Activated CD4-positive, alpha-beta T cell treated with anti-CD3 and anti-CD28 coated beads, Interleukin-2, amount 10 ng/mL, durations not matched to agents 7 days and 5 days (primary cell): ENCODE results near the gene RPS24. TPM values are rescaled to one million over a fixed set of nuclear protein-coding genes. Genes with fewer than 3 reads are reported as not detected.
"Not testable (repeated sequence)": the region's sequence is repeated elsewhere in the genome, so short reads cannot be mapped to it uniquely, and the experiment has no call there.

ENCODE experiments used
- CTCF ChIA-PET: fragments of 350-600 bp; sonication (Branson Sonifier 250); formaldehyde crosslinking; loops from one replicate; lab custom pipeline; 2021; ENCODE audit warnings: antibody characterized with exemption; lab: Charles Lee
- POLR2A ChIA-PET: fragments of 350-600 bp; sonication (Branson Sonifier 250); formaldehyde crosslinking; loops from one replicate; lab custom pipeline; 2021; ENCODE audit warnings: antibody characterized with exemption; lab: Charles Lee
- DNase-seq: peaks from one replicate; pipeline ENCODE4 v3.0.0-alpha.2; 2020
- H3K27ac Mint-ChIP-seq: one replicate; pipeline ENCODE4 v1.8.0; 2021; ENCODE audit warnings: mild to moderate bottlenecking, moderate library complexity, mixed read lengths
- H3K27me3 Mint-ChIP-seq: one replicate; pipeline ENCODE4 v1.8.0; 2021; ENCODE audit warnings: mixed read lengths
- H3K36me3 Mint-ChIP-seq: one replicate; pipeline ENCODE4 v1.8.0; 2021; ENCODE audit warnings: low read depth, mixed read lengths
- H3K4me1 Mint-ChIP-seq: one replicate; pipeline ENCODE4 v1.8.0; 2021; ENCODE audit warnings: mixed read lengths
- H3K4me3 Mint-ChIP-seq: one replicate; pipeline ENCODE4 v1.8.0; 2021; ENCODE audit warnings: mild to moderate bottlenecking, moderate library complexity, mixed read lengths
- H3K9me3 Mint-ChIP-seq: one replicate; pipeline ENCODE4 v1.8.0; 2021; ENCODE audit warnings: mixed read lengths
- total RNA-seq, 2 experiments: library from RNA; stranded (reverse); gene quantifications; one replicate each; pipeline ENCODE4 v1.2.3, GENCODE V29; 2021

The RPS24 gene
- total RNA-seq, 2 experiments from 2014 or later = 1,565 to 2,086 TPM

GRCh38 chr10:78066012-78066411, 32.3 kb downstream of the RPS24 start:
- no peak overlapping the region for H3K27ac Mint-ChIP-seq
- DNase-seq = no peak
- H3K4me3 Mint-ChIP-seq = no peak overlapping the region
- ChIA-PET POLR2A (no interaction called here), CTCF (no interaction called here)
- H3K9me3 Mint-ChIP-seq = no peaks in the 10 kb centered on the region
- no peaks in the 10 kb centered on the region for H3K27me3 Mint-ChIP-seq
- no peaks in the 10 kb centered on the region for H3K36me3 Mint-ChIP-seq
- H3K4me1 Mint-ChIP-seq = peaks cover 23% of the 10 kb centered on the region

DNA sequence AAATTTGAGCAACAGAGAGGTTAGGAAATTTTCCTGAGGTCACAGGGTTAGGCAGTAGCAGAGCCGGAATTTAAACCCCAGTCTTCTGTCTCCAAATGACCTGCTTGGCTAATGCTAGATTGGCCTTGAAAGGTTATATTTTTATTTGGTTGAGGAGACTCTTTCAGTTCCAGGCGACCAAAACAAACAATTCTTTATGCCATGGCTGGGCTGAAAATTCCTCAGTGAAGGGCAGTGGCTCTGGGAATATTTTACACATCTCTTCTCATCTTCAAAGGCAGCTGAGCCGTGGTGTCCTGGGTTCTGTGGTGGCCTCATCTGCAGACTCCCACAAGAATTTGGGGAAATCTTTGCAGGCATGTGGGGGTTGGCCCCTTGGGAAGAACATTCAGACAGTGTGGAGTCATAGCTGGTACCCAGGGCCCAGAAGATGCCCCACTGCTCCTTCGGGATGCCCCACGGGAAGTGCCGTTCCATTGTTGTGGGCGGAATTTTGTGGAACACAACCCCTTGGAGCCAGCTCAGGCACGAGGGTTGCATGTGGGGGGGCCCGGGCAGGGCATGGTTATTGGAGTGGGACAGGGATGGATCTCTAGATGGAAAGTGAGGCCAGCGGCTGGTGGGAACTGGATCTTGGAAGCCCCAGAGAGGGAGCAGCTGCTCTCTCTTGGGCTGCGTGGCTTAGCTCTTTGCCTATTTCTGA, 33.2 kb downstream of the RPS24 start:
- no peak for DNase-seq
- H3K9me3 Mint-ChIP-seq = no peaks in the 10 kb centered on the region
- peaks cover 15% of the 10 kb centered on the region for H3K4me1 Mint-ChIP-seq
- H3K27me3 Mint-ChIP-seq = no peaks in the 10 kb centered on the region
- ChIA-PET CTCF (no interaction called here), POLR2A (no interaction called here)
- no peak overlapping the region for H3K27ac Mint-ChIP-seq
- no peak overlapping the region for H3K4me3 Mint-ChIP-seq
- H3K36me3 Mint-ChIP-seq = no peaks in the 10 kb centered on the region

- Mint-ChIP-seq H3K4me1 (no peaks in the 10 kb centered on the region), H3K36me3 (no peaks in the 10 kb centered on the region), H3K4me3 (no peak overlapping the region), H3K27ac (no peak overlapping the region), H3K27me3 (no peaks in the 10 kb centered on the region), H3K9me3 (peaks cover 3% of the 10 kb centered on the region)
- no peak for DNase-seq
- ChIA-PET CTCF (interaction anchor here (0.6 to 0.9 kb wide), 3 partner anchors 8 to 1133 kb away, joined by 3 read pairs; no protein-coding TSS in a partner anchor), POLR2A (no interaction called here)
Measured at GRCh38 chr10:78069151-78069550, 35.5 kb downstream of the RPS24 start.

DNA sequence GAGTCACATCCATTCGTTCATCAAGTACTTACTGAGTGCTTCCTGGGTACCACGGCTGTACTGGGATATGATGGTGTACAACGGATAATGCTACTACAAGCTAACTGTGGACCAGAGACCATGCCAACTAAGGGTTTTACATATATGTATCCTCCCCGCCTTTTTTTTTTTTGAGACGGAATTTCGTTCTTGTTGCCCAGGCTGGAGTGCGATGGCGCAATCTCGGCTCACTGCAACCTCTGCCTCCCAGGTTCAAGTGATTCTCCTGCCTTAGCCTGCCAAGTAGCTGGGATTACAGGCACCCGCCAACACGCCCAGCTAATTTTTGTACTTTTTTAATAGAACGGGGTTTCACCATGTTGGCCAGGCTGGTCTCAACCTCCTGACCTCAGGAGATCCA, 36.4 kb downstream of the RPS24 start:
- H3K9me3 Mint-ChIP-seq, H3K4me1 Mint-ChIP-seq, H3K36me3 Mint-ChIP-seq, DNase-seq, POLR2A ChIA-PET, H3K4me3 Mint-ChIP-seq, H3K27me3 Mint-ChIP-seq, H3K27ac Mint-ChIP-seq: not testable (repeated sequence)
- CTCF ChIA-PET = interaction anchor here (0.9 kb wide), 1 partner anchor 9 kb away, joined by 3 read pairs; no protein-coding TSS in a partner anchor

DNA sequence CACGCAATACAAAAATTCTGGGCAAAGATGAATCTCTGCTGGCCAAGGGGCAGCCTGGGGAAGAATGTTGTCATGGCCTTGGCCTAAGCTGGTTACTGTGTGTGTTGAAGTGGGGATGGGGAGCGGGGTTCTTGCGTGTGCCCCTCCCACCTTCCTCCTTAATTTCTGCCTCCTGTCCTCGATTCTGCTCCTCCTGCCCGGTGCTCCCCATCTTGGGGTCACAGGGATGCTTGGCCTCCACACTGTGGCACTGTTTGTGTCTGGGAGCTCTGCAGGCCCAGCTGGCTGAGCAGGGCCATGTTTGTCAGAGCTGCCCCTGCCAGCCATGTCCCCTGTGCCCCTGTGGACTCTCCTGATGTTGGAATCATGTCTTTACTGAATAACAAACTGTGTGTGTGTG, 37.1 kb downstream of the RPS24 start:
- Mint-ChIP-seq H3K4me3 (no peak overlapping the region), H3K27me3 (no peaks in the 10 kb centered on the region), H3K36me3 (no peaks in the 10 kb centered on the region), H3K4me1 (no peaks in the 10 kb centered on the region), H3K9me3 (peaks cover 7% of the 10 kb centered on the region), H3K27ac (no peak overlapping the region)
- ChIA-PET CTCF (no interaction called here), POLR2A (no interaction called here)
- no peak for DNase-seq

- CTCF ChIA-PET = interaction anchor here (0.9 kb wide), 1 partner anchor 22 kb away, joined by 3 read pairs; no protein-coding TSS in a partner anchor
- no peak for DNase-seq
- H3K4me1 Mint-ChIP-seq = no peaks in the 10 kb centered on the region
- no peak overlapping the region for H3K4me3 Mint-ChIP-seq
- POLR2A ChIA-PET = no interaction called here
- no peaks in the 10 kb centered on the region for H3K27me3 Mint-ChIP-seq
- peaks cover 7% of the 10 kb centered on the region for H3K9me3 Mint-ChIP-seq
- H3K27ac Mint-ChIP-seq = no peak overlapping the region
- H3K36me3 Mint-ChIP-seq = no peaks in the 10 kb centered on the region
Measured at GRCh38 chr10:78071140-78071856, 37.6 kb downstream of the RPS24 start.

GRCh38 chr10:78071857-78072179, 38.2 kb downstream of the RPS24 start:
- CTCF ChIA-PET = interaction anchor here (0.9 kb wide), 1 partner anchor 23 kb away, joined by 3 read pairs; no protein-coding TSS in a partner anchor
- POLR2A ChIA-PET = no interaction called here
- no peak overlapping the region for H3K4me3 Mint-ChIP-seq
- no peaks in the 10 kb centered on the region for H3K4me1 Mint-ChIP-seq
- H3K27me3 Mint-ChIP-seq = no peaks in the 10 kb centered on the region
- H3K27ac Mint-ChIP-seq = no peak overlapping the region
- H3K36me3 Mint-ChIP-seq = no peaks in the 10 kb centered on the region
- DNase-seq = no peak
- H3K9me3 Mint-ChIP-seq = peaks cover 7% of the 10 kb centered on the region

DNA sequence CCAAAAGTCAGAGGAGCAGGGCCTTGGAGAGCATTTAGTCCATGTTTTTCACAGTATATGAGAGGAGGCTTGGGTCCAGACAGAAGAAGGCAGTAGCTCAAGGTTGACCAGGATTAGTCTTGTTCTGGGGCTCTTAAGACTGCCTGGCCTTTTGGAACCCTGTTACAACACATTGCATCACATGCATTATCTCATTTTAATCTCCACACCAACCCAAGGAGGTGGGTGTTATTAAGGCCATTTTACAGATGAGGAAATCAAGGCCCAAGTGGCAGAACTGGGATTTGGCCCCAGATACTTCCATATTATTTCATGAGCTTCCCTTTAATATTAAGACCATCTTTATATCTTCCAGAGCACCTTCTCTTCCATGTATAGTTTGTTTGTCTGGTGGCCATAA, 38.8 kb downstream of the RPS24 start:
- H3K4me3 Mint-ChIP-seq = no peak overlapping the region
- no peaks in the 10 kb centered on the region for H3K4me1 Mint-ChIP-seq
- H3K27me3 Mint-ChIP-seq = no peaks in the 10 kb centered on the region
- no peaks in the 10 kb centered on the region for H3K36me3 Mint-ChIP-seq
- DNase-seq = no peak
- no peak overlapping the region for H3K27ac Mint-ChIP-seq
- peaks cover 7% of the 10 kb centered on the region for H3K9me3 Mint-ChIP-seq
- ChIA-PET CTCF (no interaction called here), POLR2A (no interaction called here)

GRCh38 chr10:78075806-78076205, 42.1 kb downstream of the RPS24 start:
- DNase-seq, CTCF ChIA-PET, H3K4me3 Mint-ChIP-seq, POLR2A ChIA-PET, H3K36me3 Mint-ChIP-seq, H3K9me3 Mint-ChIP-seq, H3K27ac Mint-ChIP-seq, H3K27me3 Mint-ChIP-seq, H3K4me1 Mint-ChIP-seq: not testable (repeated sequence)

DNA sequence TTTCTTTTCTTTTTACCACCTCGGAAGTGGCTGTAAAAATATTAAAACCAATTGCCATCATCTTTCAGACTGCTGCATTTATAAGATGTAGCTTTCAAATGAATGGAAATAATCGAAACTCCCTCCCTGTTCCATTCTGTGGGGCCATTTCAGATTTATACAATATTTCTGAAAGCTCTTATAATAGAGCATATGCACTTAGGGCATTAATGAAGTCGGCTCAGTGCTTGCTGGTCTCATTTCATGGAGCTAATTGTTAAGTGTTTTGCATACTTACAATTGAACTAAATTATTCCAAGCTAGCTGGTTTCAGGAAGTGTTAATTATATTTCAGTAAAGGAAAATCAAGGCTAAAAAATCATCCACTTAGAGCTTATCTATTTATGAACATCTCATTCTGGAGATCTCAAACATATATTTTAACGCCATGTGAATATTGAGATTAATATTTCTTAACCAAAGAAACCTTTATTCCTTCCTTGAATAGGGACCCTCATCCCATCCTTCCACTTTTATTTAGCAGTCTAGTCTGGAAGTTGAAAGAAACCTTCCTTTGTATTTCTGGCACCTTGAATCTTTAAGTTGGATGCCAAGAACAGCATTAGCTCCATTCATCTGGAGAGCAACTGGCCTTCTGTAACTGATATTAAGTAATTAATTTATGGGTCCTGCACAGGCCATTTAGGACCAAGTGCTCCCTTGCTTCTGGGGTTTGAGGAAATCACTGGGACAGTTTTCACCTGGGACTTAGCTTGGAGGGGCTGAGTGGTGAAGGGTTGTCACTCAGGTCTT, 45.1 kb downstream of the RPS24 start:
- Mint-ChIP-seq H3K36me3 (no peaks in the 10 kb centered on the region), H3K4me1 (no peaks in the 10 kb centered on the region), H3K27me3 (no peaks in the 10 kb centered on the region), H3K4me3 (no peak overlapping the region), H3K27ac (no peak overlapping the region), H3K9me3 (peaks cover 7% of the 10 kb centered on the region)
- POLR2A ChIA-PET = no interaction called here
- CTCF ChIA-PET = no interaction called here
- no peak for DNase-seq

- Mint-ChIP-seq H3K27ac (no peak overlapping the region), H3K36me3 (no peaks in the 10 kb centered on the region), H3K9me3 (peaks cover 2% of the 10 kb centered on the region), H3K27me3 (no peaks in the 10 kb centered on the region), H3K4me1 (no peaks in the 10 kb centered on the region), H3K4me3 (no peak overlapping the region)
- POLR2A ChIA-PET = no interaction called here
- DNase-seq = no peak
- CTCF ChIA-PET = no interaction called here
Measured at GRCh38 chr10:78079411-78079810, 45.7 kb downstream of the RPS24 start.

GRCh38 chr10:78081292-78081691, 47.6 kb downstream of the RPS24 start:
- H3K27ac Mint-ChIP-seq = no peak overlapping the region
- CTCF ChIA-PET = interaction anchor here (0.5 kb wide), 1 partner anchor 28 kb away, joined by 3 read pairs; no protein-coding TSS in a partner anchor
- H3K9me3 Mint-ChIP-seq = no peaks in the 10 kb centered on the region
- no peak for DNase-seq
- no peaks in the 10 kb centered on the region for H3K4me1 Mint-ChIP-seq
- H3K27me3 Mint-ChIP-seq = no peaks in the 10 kb centered on the region
- POLR2A ChIA-PET = no interaction called here
- H3K4me3 Mint-ChIP-seq = no peak overlapping the region
- no peaks in the 10 kb centered on the region for H3K36me3 Mint-ChIP-seq

DNA sequence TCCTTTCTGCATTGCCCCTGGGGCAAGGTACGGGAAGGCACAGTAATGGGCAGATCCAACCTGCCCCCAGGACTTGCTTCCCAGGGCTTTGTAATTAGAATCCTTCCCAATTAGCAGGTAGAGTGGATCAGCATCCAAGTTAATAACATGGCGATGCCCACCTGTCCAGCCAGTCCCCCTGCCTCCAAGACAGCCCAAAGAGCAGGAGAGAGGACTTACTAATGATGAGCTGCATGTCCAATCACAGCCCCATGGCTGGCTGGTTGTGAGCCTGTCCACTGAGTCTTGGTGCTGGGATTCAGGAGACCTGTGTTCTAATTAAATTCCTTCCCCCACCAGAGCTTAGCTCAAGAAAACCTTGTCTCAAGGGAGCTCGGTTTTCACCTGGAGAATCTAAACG, 49.0 kb downstream of the RPS24 start:
- CTCF ChIA-PET = no interaction called here
- POLR2A ChIA-PET = no interaction called here
- no peak overlapping the region for H3K27ac Mint-ChIP-seq
- H3K36me3 Mint-ChIP-seq = no peaks in the 10 kb centered on the region
- H3K27me3 Mint-ChIP-seq = no peaks in the 10 kb centered on the region
- DNase-seq = no peak
- no peaks in the 10 kb centered on the region for H3K4me1 Mint-ChIP-seq
- no peaks in the 10 kb centered on the region for H3K9me3 Mint-ChIP-seq
- no peak overlapping the region for H3K4me3 Mint-ChIP-seq
